Measurements from ENCODE around the gene PARS2. TPM values are rescaled to one million over a fixed set of nuclear protein-coding genes. Genes with fewer than 3 reads are reported as not detected.

Gene PARS2
- total RNA-seq, 1 donor from 2014 or later = 7.1 TPM

DNA sequence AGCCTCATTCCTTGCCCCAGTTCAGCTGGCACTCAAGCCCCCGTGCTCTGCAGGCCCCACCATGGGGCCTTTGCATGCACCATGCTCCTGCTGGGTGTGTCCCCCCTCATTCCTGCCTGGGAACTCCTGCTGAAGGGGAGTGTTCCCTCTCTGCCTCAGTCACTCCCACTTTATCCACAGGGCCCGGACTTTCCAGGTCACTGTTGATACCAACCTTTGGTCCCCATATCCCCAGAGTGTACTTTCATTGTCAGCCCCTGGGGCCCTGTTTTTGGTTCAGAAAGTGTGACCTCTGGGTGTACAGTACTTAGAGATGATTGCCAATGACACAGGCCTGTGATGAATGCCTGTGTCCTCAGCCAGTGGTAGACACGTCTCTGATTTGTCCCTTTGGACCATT is 33.9 kb upstream of the PARS2 start:
- no peak overlapping the region for H3K27ac Mint-ChIP-seq (ENCODE audit: unreplicated experiment)
- no peak for DNase-seq (ENCODE audit: low read depth, low spot score)
- H3K27me3 Mint-ChIP-seq (ENCODE audit: low read depth) = peaks cover 29% of the 10 kb centered on the region
- no peak overlapping the region for H3K4me3 Mint-ChIP-seq
- no peaks in the 10 kb centered on the region for H3K4me1 Mint-ChIP-seq
- TF ChIP-seq, protein P1, sequence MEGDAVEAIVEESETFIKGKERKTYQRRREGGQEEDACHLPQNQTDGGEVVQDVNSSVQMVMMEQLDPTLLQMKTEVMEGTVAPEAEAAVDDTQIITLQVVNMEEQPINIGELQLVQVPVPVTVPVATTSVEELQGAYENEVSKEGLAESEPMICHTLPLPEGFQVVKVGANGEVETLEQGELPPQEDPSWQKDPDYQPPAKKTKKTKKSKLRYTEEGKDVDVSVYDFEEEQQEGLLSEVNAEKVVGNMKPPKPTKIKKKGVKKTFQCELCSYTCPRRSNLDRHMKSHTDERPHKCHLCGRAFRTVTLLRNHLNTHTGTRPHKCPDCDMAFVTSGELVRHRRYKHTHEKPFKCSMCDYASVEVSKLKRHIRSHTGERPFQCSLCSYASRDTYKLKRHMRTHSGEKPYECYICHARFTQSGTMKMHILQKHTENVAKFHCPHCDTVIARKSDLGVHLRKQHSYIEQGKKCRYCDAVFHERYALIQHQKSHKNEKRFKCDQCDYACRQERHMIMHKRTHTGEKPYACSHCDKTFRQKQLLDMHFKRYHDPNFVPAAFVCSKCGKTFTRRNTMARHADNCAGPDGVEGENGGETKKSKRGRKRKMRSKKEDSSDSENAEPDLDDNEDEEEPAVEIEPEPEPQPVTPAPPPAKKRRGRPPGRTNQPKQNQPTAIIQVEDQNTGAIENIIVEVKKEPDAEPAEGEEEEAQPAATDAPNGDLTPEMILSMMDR (conservative IDR thresholded peaks at IDR 0.05) = no peak
- H3K36me3 Mint-ChIP-seq (ENCODE audit: low read depth) = no peaks in the 10 kb centered on the region
- no peaks in the 10 kb centered on the region for H3K9me3 Mint-ChIP-seq

DNA sequence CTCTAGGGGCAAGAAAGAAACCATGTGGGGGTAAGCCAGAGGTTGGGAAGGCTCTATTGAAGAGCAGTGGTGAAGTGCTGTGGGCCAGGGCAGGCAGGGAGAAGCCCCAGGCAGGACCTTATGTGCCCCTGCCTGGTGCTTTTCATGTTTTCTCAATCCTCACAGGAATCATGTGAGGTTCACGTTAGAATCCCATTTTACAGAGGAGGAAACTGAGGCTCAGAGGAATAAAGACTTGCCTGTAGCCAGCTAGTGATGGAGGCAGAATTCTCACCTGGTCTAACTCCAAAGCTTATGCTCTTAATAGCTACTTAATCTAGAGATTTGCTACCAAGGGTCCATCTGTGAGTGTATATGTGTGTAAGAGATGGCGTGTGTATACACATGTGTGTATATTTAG is 32.6 kb upstream of the PARS2 start:
- Mint-ChIP-seq H3K36me3 (ENCODE audit: low read depth) (no peaks in the 10 kb centered on the region), H3K27ac (ENCODE audit: unreplicated experiment) (no peak overlapping the region), H3K27me3 (ENCODE audit: low read depth) (peaks cover 23% of the 10 kb centered on the region), H3K4me1 (peaks cover 5% of the 10 kb centered on the region), H3K4me3 (no peak overlapping the region), H3K9me3 (no peaks in the 10 kb centered on the region)
- no peak for DNase-seq (ENCODE audit: low read depth, low spot score)
- TF ChIP-seq, protein P1 (conservative IDR thresholded peaks at IDR 0.05) = no peak

DNA sequence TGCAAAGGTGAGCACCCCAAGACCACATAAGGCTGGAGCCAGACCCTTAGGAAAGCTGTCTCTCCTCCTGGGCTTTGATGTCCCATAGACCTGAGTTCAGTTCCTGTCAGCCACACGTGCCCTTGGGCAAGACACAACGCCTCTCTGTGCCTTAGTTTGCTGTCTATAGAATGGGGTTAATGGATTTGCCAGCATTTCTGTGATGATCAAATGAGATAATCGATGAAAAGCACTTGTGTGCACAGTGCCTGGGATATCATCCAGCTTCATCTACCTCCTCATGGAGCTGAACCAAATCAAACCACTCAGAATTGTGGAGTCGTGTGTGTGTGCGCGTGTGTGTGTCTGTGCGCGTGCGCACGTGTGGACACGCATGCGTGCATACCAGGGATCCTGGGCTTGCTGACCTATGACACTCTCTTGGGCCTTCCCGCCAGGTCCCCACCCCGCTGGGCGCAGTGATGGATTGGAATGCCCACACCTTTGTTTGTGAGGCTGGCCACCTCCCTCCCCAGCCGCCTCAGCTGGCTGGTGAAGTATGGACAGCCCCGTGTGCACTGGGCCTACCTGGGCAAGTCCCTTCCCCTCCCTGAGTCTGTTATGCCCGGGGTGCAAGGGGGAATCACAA is 31.6 kb upstream of the PARS2 start:
- H3K27ac Mint-ChIP-seq (ENCODE audit: unreplicated experiment) = peak overlapping the region; percentile 73
- H3K36me3 Mint-ChIP-seq (ENCODE audit: low read depth) = no peaks in the 10 kb centered on the region
- H3K4me3 Mint-ChIP-seq = no peak overlapping the region
- TF ChIP-seq, protein P1 (conservative IDR thresholded peaks at IDR 0.05) = no peak
- H3K4me1 Mint-ChIP-seq = peaks cover 5% of the 10 kb centered on the region
- no peak for DNase-seq (ENCODE audit: low read depth, low spot score)
- peaks cover 16% of the 10 kb centered on the region for H3K27me3 Mint-ChIP-seq (ENCODE audit: low read depth)
- H3K9me3 Mint-ChIP-seq = no peaks in the 10 kb centered on the region

DNA sequence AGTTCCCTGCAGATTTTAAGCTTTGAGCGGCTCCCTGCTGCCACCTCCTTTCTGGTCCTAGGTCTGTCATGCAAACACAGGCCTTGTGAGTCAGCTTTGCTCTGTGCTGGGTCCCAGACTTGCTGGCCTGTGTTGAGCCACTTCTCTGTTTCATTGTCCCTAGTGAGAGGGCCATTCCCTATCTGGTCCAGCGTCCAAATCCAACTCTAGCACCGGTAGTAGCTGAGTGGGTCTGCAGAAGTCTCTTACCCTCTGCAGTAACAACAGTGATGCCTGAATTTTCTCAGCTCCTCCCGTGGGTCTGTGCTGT is 31.0 kb upstream of the PARS2 start:
- Mint-ChIP-seq H3K27ac (ENCODE audit: unreplicated experiment) (peak overlapping the region; percentile 59), H3K36me3 (ENCODE audit: low read depth) (no peaks in the 10 kb centered on the region), H3K4me3 (no peak overlapping the region), H3K4me1 (peaks cover 5% of the 10 kb centered on the region), H3K27me3 (ENCODE audit: low read depth) (peaks cover 17% of the 10 kb centered on the region), H3K9me3 (no peaks in the 10 kb centered on the region)
- no peak for DNase-seq (ENCODE audit: low read depth, low spot score)
- TF ChIP-seq, protein P1 (conservative IDR thresholded peaks at IDR 0.05) = no peak

DNA sequence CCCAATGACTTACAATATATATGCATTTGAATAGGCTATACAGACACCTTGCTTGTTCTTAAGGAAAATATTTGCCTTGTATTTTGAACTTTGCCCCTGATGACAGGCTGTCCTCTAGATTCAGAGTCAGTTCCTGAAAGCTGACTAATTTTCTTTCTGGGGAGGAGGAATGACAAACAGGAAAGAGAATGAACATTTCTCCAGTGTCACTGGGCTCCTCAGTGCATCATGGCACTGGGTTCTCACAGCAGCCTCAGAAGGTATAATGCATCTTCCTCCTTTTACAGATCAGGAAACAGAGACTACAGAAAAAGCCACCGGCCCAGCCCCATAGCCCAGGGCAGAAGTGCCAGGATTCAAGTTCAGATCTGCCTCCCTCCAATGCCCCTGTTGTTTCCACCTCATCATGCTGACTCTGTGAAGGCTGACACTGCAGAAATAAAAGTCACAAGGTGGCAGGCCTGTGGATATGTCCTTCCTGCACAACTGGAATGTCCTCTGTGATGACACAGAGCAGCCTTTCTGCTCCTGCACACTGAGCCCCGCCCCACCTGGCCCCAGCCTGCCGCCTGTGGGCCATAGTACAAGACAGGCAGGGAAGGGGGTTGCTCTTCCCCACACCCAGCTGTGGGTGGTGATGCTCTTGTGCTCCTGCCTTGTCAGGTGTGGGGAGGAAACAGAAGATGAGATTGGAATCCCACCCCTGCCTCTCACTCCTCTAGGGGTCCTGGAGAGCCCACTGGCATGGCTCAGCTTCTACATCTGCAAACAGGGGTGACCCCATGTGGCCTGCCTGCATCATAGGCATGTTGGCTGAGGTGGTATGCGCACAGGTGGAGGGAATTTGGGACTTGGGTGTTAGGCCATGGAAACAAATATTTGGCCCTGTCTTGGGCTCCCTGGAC is 30.4 kb upstream of the PARS2 start:
- Mint-ChIP-seq H3K36me3 (ENCODE audit: low read depth) (no peaks in the 10 kb centered on the region), H3K27me3 (ENCODE audit: low read depth) (peaks cover 17% of the 10 kb centered on the region), H3K4me1 (peaks cover 5% of the 10 kb centered on the region), H3K9me3 (no peaks in the 10 kb centered on the region), H3K27ac (ENCODE audit: unreplicated experiment) (peak overlapping the region; percentile 27), H3K4me3 (no peak overlapping the region)
- DNase-seq (ENCODE audit: low read depth, low spot score) = no peak
- TF ChIP-seq, protein P1 (conservative IDR thresholded peaks at IDR 0.05) = no peak
